Stimulated activated CD8-positive, alpha-beta memory T cell treated with anti-CD3 and anti-CD28 coated beads, Interleukin-2, amount 100 ng/mL, for 48 hours (primary cell): Measurements from ENCODE around the gene PGM2.
"Not testable (repeated sequence)": the region's sequence is repeated elsewhere in the genome, so short reads cannot be mapped to it uniquely, and the experiment has no call there.

Source experiments
- DNase-seq, 2 donors: peaks; one replicate each; pipeline ENCODE4 v3.0.0-alpha.2; 2020; ENCODE audit warnings: low read depth in 2 of 2

PGM2 gene

DNA sequence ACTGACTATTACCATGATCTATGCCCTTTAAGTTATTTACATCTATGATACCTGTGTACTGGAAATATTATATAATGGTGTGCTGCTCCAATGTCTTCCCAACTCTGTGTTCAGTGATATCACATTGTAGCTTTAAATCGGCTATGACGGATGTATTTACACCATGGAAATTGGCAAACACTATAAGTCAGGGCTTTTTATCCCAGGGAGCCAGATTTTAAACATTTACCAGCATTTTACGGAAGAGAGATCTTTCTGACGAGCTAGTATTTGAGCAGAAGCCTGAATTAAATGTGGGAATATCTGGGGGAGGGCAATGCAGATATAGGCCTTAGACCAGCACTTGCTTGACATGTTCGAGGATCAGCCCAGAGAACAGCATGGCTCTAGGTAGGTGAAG, 7.7 kb upstream of the PGM2 start:
- no peak for DNase-seq

DNA sequence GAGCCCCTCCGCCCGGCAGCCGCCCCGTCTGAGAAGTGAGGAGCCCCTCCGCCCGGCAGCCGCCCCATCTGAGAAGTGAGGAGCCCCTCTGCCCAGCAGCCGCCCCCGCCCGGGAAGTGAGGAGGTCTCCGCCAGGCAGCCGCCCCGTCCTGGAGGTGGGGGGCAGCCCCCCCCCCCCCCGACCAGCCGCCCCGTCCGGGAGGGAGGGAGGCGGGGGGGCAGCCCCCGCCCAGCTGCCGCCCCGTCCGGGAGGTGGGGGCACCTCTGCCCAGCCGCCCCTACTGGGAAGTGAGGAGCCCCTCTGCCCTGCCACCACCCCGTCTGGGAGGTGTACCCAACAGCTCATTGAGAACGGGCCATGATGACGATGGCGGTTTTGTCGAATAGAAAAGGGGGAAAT, 6.0 kb upstream of the PGM2 start:
- DNase-seq = not testable (repeated sequence)

DNA sequence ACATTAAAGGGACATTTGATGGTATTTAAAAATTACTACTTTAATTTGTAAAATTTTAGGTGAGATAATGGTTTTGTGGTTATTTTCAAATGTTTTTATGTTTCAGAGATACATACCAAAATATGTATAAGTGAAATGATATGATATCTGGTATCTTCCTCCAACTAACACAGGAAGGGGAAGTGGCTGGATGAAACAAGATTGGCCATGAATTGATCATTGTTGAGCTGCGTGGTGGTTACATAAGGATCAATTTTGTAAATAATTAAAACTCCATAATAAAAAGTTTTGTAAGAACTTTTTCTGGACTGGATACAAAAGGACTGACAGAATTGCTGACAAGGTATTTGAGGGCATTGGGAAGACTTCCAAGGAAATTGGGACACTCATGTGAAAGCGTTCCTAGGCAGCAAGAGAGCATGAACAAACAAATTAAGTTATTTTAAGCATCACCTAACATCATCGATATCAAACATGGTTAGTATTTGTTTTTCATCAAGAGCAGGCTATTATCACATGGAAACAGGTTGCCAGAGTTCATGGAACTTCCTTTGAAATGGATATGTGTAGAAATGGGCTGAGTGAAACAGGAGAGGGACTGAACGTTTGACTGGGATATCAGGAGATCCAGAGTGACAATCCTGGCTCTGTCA, 4.4 kb upstream of the PGM2 start:
- DNase-seq = no peak

DNA sequence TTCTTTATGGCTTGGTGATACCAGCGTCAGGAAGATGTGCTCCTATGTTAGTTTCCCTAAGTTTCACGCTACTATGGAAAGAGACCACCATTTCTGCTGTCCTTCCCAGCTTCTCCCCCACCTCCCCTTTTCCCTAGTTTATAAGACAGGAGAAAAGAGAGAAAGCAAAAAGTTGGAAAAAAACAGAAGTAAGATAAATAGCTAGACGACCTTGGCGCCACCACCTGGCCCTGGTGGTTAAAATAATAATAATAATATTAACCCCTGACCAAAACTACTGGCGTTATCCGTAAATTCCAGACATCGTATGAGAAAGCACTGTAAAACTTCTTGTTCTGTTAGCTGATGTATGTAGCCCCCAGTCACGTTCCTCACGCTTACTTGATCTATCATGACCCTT, 985 bp upstream of the PGM2 start:
- DNase-seq = not testable (repeated sequence)

DNA sequence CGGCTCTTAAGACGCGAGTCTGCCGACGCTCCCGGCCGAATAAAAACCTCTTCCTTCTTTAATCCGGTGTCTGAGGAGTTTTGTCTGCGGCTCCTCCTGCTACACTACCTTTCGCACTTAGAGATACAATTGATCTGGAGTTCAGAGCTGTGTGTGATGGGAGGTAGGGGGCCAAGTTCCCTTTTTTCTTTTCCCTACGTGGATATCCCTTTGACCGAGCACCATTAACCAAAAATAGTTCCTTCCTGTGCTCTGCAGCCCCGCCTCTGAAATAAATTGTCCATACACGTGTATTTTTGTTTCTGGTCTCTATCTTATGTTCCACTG, 555 bp upstream of the PGM2 start:
- no peak for DNase-seq

DNA sequence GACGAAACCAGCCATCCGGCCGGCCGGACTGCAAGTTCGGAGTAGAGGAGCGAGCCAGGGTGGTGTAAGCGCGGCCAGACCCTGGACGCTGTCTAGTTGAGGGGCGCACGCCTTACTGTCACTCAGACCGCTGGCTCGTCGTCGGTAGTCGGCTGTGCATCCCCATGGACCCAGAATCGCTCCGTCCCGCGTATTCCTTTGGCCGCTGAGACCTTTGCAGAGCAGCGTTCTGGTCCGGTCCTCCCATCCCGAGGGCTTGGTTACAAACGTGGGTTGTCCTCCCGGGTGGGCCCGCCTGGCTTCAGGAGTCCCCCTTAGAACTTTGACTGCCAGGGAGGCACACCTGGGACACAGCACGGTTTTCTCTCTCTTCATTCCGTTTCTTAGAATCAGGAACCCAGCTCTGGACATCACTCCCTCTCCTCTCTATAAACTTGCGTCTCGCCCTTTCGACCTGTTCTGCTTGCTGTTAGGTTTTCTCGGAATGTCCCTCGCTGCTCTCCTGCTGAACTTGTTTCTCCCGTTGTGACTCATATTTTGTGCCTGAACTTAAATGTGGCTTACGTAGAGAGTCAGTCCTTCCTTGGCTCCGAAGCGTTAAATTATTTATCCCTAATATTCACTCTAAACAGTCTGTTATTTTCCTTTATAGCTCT, 672 bp downstream of the PGM2 start:
- no peak for DNase-seq

DNA sequence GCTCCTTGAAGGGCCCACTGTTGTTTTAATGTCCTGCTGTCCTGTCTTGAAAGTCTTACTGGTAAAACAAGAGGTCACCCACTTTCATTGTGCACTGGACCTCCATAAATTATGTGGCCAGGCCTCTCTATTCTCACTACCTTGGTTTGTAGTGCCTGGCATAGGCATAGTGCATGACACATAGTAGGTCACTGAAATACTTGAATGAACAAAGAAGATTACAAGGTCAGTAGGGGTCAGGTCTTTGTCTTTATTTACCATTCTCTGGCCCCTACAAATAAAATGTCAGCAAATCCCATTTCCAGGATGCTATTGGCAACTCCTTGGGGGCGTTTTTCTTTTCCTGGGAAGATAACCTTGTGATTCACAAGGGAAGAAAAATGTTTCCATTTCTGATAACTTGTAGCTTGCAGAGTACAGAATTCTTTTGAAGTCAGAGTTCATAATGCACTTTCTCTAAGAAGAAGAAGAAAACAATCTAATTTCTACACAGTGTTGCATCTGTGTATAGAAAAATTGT, 1.4 kb downstream of the PGM2 start:
- no peak for DNase-seq

DNA sequence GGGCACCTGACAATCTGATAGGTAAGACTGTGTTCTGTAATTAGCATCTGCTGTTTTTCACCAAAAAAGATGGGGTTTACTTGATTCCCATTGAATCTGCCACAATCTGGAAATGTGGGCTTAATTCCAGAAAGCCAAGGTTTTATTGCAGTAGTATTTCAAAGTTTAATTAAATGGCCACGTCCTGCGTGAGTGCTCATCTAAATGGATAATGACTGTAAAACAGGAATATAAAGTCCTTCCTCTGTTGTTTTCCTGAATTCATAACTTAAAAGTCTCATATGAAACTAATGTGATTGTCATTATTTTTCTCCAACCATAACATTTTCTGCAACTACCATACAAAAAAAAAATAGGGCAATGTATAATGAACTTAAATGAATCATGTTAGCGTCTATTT, 2.4 kb downstream of the PGM2 start:
- DNase-seq = no peak

DNA sequence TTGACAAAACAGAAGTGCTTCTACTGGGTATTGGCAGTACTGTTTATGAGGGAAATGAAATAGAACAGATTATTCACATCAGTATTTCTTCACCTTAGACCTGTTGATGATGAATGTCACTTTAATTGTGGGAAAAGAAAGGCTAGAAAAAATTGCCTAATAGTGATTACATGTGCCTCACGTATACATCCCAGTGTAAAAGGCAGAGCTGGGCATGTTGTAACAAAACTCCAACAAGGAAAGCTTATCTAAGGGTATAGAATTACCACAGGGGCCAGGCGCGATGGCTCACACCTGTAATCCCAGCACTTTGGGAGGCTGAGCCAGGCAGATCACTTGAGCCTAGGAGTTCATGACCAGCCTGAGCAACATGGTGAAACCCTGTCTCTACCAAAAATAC, 4.2 kb downstream of the PGM2 start:
- DNase-seq = no peak

DNA sequence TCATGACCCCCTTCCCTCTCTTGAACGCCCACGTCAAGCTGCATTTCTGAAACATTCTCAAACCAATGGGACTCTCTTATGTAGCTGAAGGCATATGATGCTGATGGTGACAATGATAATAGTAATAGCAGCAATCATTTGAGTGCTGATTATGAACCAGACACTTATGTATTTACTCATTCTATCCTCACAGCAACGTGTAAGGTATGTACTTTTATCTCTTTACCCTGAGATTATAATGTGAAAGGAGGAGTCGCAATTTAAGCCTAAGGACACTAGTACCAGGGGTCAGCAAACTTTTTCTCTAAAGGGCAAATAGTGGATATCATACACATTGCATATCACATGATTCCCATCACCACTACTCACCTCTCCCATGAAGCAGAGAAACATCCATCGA, 8.5 kb downstream of the PGM2 start:
- DNase-seq = no peak

DNA sequence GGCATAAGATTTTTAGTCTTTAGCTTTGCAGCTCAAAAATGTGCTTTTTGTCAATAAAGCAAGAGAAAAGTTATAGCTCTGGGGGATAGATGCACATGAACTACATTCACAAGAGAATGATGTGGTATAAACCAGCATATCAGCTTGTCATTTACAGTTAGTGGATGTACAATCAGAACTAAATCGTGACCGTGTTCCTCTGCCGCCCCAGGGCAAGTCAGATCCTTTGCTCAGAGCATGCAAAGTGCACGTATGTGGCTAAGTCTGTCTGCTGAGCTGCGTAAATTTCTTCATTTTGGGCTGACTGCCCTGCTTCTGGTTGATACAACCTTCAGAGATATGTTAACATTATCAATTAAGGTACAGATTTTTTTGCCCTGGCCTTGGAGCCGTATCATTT, 9.3 kb downstream of the PGM2 start:
- DNase-seq = no peak

DNA sequence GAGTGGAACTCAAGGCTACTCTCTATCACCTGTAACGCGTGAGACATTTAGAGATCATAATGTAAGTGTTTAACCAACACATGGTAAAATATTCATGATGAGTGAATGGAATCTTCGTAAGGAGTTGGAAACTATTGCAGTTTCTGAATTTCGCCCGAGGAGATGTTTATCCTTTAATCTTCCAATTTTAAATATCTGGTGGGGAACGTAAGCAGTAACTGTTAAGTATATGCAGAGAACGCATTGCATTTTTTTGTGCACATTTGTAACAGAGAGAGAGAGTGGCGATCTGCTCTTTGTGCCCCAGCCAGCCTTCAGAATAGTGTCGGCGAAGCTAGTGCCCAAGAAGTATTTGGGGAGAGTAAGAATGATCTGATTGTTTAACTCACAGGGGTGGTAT, 9.8 kb downstream of the PGM2 start:
- DNase-seq = no peak

DNA sequence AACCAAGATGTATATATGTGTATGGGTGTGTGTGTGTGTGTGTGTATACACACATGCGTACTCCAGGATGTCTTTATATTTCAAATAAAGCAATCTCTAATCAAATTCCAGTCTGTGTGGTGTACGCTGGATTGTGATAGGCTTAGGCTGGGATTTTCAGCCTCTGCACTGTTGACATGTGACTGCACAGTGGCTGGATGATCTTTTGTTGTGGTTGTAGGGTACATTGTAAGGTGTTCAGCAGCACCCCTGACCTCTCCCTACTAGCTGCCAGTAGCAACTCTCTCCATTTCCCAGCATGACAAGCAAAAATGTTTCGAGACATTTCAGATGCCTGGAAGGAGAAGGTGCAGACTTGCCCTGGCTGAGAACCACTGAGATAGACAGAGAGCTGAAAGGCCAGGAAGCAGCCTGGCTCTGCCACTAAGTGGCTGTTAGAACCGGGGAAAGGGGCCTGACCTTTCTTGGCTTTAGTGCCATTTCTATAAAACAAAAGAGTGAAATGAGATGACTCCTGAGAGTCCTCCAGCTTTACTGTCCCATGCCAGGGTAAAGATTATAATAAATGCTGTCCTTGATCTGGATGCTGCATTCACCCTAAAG, 10.5 kb downstream of the PGM2 start:
- DNase-seq = no peak

DNA sequence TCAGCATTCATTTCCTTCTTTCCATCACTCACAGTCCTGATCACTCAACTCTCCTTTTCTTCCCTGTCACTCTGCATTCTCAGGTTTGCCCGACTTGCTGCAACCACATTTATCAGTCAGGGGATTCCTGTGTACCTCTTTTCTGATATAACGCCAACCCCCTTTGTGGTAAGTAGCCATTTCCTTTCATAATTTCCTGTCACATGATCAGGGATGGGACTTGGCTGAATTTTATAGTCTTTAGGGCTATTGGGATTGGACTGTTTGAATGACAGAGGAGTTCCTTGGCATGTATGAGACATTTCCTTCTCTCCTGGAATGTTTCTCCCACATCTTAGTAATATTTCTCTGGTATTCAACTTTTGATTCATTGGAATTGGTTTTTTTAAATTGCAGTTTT, 11.0 kb downstream of the PGM2 start:
- no peak for DNase-seq

DNA sequence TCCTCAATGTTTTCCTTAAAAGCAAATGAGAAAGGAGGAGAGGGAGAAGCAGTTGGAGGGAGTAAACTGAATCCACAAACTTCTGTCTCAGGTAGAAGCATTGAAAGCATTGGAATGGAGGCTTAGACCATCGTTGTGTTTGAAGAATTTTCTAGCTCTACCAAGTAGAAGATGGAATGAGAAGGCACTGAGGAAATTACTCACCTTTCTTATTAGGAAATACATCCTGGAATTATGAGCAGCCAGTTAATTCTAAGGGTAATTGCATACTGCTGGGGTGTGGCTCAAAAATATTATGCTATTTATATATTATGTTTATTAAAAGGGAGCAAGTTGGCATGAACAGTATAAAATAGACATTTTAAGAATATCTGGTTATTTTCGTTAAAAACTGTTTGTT, 12.9 kb downstream of the PGM2 start:
- DNase-seq = no peak

DNA sequence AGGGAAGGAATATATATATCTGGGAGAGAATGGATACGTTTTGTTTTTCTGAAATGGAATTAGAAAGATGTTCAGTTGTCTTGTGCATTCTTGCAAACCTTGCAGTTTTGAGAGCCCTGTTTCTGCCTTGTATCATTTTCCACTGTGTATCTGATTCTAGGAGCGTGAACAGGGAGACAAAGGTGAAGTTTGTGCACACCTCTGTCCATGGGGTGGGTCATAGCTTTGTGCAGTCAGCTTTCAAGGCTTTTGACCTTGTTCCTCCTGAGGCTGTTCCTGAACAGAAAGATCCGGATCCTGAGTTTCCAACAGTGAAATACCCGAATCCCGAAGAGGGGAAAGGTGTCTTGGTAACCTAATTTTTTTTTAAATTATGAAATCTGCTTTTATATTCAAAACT, 17.7 kb downstream of the PGM2 start:
- DNase-seq = no peak

DNA sequence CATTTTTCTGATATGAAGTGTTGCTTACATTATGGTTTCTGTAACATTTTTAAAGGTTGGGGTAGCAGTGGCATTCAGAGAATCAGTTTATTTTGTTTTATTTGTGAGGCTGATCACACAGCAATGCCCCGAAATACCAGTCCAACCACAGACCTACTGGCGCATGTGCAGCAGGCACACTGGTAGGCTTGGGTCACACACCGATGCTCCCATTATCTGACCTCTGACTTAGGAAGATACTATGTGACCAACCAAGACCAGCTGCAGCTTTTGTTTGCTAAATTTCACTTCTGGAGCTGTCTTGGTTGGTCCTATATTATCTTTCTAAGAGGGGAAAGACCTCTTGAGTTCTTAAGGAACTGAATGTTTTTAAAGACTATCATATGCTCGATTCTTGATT, 18.7 kb downstream of the PGM2 start:
- DNase-seq = no peak

DNA sequence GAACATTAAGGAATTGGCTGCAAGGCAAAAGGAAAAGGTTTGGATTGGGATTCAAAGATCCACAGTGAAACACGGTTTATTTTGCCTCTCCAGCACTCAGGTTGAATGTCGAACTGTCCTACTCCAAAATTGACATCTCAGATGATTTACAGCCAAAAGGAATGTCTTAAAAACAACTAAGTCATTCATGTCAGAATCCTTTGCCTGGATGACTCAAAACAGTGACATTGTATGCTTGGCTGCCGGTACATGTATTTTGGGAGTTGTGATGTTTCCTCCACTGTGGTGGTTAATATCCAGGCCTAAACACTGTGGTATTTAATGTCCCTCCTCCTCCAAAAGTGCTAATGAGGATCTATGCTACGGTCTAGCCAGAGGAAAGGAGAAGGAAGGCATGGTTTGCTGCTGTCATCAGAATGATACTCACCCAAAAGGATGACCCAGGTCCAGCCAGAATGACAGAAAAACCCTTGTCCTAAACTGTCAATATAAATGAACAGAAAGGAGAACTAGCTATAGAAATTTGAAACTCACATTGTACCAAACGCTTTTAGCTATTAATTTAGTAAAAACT, 20.9 kb downstream of the PGM2 start:
- DNase-seq = no peak

DNA sequence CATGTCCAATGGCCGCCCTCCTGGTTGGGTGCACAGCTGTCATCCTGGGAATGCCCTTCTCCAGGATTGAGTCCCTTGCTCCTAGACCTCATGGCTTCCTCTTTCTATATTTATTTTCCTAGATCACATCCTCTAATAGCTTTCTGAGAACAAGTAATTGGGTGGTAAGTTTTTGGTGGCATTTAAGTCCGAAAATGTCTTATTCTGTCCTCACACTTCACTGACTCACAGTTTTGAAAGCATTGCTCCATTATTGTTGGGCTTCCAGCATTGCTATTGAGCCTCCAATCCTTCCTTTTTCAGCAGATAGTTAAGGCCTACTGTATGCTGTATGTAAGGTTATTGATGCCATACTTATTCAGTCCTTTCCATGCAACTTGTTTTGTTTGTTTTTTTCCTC, 25.9 kb downstream of the PGM2 start:
- DNase-seq = no peak

DNA sequence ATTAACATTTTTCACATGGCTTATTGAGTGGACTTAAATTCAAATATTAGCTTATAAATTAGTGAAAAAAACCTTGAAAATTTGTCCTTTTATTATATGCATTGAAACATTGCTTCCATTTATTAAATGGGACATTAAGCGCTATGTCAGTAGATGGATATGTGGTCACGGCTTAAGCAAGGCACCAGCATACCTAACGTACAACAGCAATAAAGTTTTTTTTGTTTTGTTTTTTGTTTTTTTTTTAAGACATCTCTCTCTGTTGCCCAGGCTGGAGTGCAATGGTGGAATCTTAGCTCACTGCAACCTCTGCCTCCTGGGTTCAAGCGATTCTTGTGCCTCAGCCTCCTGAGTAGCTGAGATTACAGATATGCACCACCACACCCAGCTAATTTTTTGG, 31.6 kb downstream of the PGM2 start:
- DNase-seq = no peak

DNA sequence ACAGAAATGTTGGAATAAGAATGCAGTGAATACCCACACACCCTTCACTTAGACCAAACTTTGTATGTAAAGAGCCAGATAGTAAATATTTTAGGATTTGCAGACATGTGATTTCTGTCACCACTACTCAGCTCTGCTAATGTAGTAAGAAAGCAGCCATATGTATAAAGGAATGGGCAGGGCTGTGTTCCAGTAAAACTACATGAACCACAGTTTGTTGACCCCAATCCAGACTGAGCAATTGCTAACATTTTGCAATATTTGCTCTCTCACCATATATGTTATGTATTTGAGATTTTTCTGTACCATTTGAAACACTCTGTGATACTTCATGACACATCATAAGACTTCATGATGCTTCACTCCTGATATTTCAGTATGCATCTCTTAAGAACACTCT, 32.4 kb downstream of the PGM2 start:
- no peak for DNase-seq

DNA sequence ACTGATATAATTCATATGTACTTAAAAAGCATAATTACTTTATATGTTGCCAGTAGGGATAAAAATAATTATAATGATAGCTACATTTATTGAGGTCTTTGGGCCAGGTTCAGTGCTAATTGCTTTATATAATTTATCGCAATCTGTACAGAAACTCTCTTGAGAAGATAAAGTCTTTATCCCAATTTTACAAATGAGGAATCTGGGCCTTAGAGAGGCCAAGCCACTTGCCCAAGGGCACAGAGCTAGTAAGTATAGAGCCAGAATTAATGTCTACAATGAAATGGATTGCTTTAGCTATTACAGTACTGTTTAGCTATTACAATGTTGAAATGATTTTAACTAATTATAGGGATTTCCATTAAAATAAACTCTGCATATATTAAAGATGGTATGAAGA, 33.8 kb downstream of the PGM2 start:
- DNase-seq = no peak

DNA sequence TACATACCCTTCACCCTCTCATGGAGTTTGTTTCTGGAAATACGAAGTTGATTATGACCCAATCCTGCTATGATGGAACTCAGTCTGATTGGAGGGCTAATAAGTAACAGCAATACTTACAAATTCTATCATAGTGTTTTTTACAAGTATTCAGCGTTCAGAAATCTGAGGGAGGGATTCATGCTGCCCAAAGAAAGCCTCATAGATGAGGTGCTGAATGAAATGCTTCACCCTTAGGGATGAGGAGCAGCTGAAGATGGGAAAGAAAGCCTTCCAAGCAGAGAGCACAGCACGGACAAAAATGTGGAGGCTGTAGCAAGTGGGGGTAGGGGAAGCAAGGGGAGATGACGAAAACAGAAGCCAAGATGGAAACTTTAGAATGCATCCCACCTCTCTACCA, 36.5 kb downstream of the PGM2 start:
- DNase-seq = no peak
